ENCODE measurements around the gene SHC1. TPM values are rescaled to one million over a fixed set of nuclear protein-coding genes. Genes with fewer than 3 reads are reported as not detected.

Gene SHC1
- total and polyA plus RNA-seq, 3 experiments from 2014 or later, result 32.7 to 40.8 (median 37.4) TPM

DNA sequence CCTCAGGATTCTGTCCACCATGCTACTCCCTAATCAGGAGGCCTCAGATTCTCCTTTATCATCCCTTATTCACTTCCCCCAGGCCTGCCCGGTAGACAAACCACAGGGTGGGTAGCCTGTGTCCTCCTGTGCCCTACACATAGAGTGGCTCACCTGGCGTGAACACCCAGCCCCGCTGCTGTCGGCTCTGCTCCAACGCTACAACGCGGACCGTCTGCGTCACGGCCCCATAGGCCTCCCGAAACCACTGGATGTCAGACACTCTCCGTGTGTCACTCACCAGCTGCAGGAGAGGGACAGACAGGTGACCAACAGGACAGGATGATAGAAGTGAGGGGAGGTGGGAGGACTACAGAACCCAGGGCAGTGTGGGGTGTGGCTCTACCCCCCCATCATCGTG is 44.3 kb downstream of the SHC1 start:
- ChIA-PET CTCF (interaction anchor here (1.4 kb wide), 2 partner anchors 10 to 92 kb away, joined by 3 to 5 read pairs; partner anchors contain the start of gene PMVK), POLR2A (no interaction called here)
- Histone ChIP-seq H3K27me3 (ENCODE audit: insufficient read depth, low read length, poor library complexity, severe bottlenecking) (no peaks in the 10 kb centered on the region), H3K9me3 (ENCODE audit: low read length) (no peaks in the 10 kb centered on the region), H3K36me3 (ENCODE audit: insufficient read depth, low read length) (peaks cover 6% of the 10 kb centered on the region), H3K4me3 (ENCODE audit: low read length) (no peak overlapping the region), H3K4me1 (ENCODE audit: insufficient read depth, low read length) (no peaks in the 10 kb centered on the region), H3K27ac (ENCODE audit: low read depth, low read length) (no peak overlapping the region)
- peak overlapping the region in 4 of 8 donors; percentile 67 to 90 (median 86) for H3K27ac Mint-ChIP-seq
- H3K4me3 Mint-ChIP-seq, result no peak overlapping the region
- H3K36me3 Mint-ChIP-seq, result peaks cover 0 to 72% (median 17%) of the 10 kb centered on the region in 3 donors
- no peaks in the 10 kb centered on the region for H3K9me3 Mint-ChIP-seq
- no peaks in the 10 kb centered on the region for H3K27me3 Mint-ChIP-seq
- H3K4me1 Mint-ChIP-seq, result peaks cover 0 to 14% (median 5%) of the 10 kb centered on the region in 3 donors
- DNase-seq, result no peak

DNA sequence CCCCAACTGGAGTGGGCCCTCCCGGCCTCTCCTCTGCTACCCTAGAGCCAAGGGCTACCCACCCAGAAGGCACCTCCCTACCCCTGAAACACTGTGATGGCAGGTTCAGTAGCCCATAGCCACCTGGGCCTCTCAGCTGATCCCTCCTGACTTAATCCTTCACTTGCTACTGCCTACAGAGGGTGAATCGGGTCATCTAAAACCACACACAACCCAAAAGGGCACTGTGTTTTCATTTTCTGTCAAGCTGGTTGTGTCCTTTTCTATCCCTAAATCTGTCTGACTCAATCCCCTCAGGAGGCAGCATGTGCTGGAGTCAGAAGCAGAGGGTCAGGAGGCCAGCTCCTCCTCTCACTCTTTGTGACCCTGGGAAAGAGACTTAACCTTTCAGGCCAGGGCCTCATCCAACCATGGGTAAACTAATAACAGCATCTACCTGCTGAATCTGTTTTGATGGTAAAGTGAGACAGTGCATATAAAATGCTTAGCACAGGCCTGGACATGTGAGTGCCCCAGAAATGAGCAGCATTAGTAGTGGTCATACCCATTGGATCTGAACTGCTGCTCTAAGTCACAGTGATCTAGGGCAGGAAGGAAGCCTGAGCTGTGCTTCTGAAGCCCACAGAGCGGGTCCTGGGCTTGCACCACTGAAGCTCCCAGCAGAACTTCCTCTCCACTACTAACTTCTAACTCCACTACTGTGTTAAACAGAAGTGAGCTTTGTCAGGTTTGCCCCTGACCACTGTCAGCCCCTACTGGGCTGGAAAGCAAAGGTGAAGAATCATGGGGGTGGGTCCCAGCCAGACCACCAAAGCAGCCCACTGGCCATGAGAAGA is 45.0 kb downstream of the SHC1 start:
- peaks cover 0 to 14% (median 5%) of the 10 kb centered on the region in 3 donors for H3K4me1 Mint-ChIP-seq
- Histone ChIP-seq H3K36me3 (ENCODE audit: insufficient read depth, low read length) (peaks cover 6% of the 10 kb centered on the region), H3K4me3 (ENCODE audit: low read length) (no peak overlapping the region), H3K4me1 (ENCODE audit: insufficient read depth, low read length) (no peaks in the 10 kb centered on the region), H3K9me3 (ENCODE audit: low read length) (no peaks in the 10 kb centered on the region), H3K27me3 (ENCODE audit: insufficient read depth, low read length, poor library complexity, severe bottlenecking) (no peaks in the 10 kb centered on the region), H3K27ac (ENCODE audit: low read depth, low read length) (no peak overlapping the region)
- H3K4me3 Mint-ChIP-seq, result no peak overlapping the region
- peaks cover 0 to 70% (median 17%) of the 10 kb centered on the region in 3 donors for H3K36me3 Mint-ChIP-seq
- H3K9me3 Mint-ChIP-seq, result no peaks in the 10 kb centered on the region
- DNase-seq, result no peak
- CTCF ChIA-PET, result interaction anchor here (1.4 kb wide), 2 partner anchors 10 to 92 kb away, joined by 3 to 5 read pairs; partner anchors contain the start of gene PMVK
- H3K27ac Mint-ChIP-seq, result peak overlapping the region in 7 of 8 donors; percentile 17 to 90 (median 82)
- H3K27me3 Mint-ChIP-seq, result no peaks in the 10 kb centered on the region
- POLR2A ChIA-PET, result interaction anchor here (0.7 kb wide), 1 partner anchor 13 kb away, joined by 3 read pairs; no protein-coding TSS in a partner anchor

DNA sequence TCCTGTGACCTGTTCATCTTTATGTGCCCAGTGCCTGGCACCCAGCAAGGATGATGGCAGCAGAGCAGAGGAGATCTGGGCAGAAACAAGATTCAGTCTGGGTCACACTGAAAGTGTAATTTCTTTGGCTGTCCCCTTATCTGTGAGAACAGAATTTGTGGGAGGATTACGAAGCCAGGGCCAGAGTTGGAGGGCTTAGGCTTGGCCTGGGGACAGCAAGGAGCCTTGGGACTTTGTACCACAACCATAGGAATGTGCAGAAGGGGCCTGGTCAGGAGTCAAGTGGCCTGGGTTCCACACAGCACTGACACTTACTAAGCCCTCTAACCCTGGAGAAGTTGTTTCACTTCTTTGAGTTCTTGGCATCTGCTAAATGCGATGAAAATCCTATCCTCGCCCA is 46.9 kb downstream of the SHC1 start:
- no peak overlapping the region for H3K4me3 Mint-ChIP-seq
- no peak for DNase-seq
- Histone ChIP-seq H3K4me3 (ENCODE audit: low read length) (no peak overlapping the region), H3K9me3 (ENCODE audit: low read length) (no peaks in the 10 kb centered on the region), H3K27me3 (ENCODE audit: insufficient read depth, low read length, poor library complexity, severe bottlenecking) (no peaks in the 10 kb centered on the region), H3K27ac (ENCODE audit: low read depth, low read length) (no peak overlapping the region), H3K4me1 (ENCODE audit: insufficient read depth, low read length) (no peaks in the 10 kb centered on the region), H3K36me3 (ENCODE audit: insufficient read depth, low read length) (peaks cover 6% of the 10 kb centered on the region)
- peaks cover 0 to 58% (median 17%) of the 10 kb centered on the region in 3 donors for H3K36me3 Mint-ChIP-seq
- no peaks in the 10 kb centered on the region for H3K27me3 Mint-ChIP-seq
- POLR2A ChIA-PET, result no interaction called here
- peaks cover 0 to 14% (median 5%) of the 10 kb centered on the region in 3 donors for H3K4me1 Mint-ChIP-seq
- CTCF ChIA-PET, result interaction anchor here (0.9 kb wide), 1 partner anchor 120 kb away, joined by 3 read pairs; no protein-coding TSS in a partner anchor
- H3K27ac Mint-ChIP-seq, result peak overlapping the region in 2 of 8 donors; percentile 49 to 75
- no peaks in the 10 kb centered on the region for H3K9me3 Mint-ChIP-seq

DNA sequence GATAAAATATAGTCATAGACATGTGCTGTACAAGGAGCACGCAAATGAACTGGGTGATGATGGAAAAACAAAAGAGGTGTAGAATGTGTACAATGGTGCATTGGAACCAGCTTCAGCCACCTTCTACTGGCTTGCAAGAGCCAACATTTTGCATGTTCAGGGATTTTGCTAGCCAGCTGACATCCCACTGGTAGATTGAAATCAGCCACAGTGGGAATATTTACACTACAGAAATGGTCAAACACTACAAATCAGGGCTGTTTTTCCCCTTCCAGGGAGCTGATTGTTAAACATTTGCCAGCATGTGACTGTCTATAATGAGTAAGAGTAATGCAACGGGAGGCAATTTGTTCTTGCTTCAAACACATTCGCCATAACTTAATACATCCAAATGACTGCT is 57.3 kb downstream of the SHC1 start:
- POLR2A ChIA-PET, result no interaction called here

DNA sequence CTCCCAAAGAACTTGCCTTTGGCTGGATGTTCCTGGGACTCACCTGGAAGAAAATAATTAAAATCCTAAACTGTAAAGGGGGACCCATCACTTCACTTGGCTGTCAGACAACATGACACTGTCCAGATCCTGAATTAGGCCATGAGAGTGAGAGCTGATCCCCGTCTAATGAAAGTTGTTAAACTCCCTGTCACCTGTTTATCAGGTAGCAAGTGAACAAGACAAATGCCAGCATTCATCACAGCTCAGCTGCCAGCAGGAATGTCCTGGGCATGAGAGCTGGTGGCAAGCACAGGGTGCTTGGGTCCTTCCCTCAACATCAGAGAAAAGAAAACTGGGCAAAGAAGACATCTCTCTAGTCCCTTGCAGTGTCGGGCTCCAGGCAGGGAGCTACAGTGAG is 57.8 kb downstream of the SHC1 start:
- H3K4me3 Mint-ChIP-seq, result no peak overlapping the region
- H3K27me3 Mint-ChIP-seq, result no peaks in the 10 kb centered on the region
- no peak overlapping the region for H3K27ac Mint-ChIP-seq
- POLR2A ChIA-PET, result interaction anchor here (0.5 kb wide), 1 partner anchor 13 kb away, joined by 3 read pairs; no protein-coding TSS in a partner anchor
- CTCF ChIA-PET, result no interaction called here
- H3K27me3 ChIP-seq (ENCODE audit: insufficient read depth, low read length, poor library complexity, severe bottlenecking), result no peaks in the 10 kb centered on the region
- H3K4me3 ChIP-seq (ENCODE audit: low read length), result no peak overlapping the region
- no peaks in the 10 kb centered on the region for H3K4me1 Mint-ChIP-seq
- no peak overlapping the region for H3K27ac ChIP-seq (ENCODE audit: low read depth, low read length)
- H3K9me3 ChIP-seq (ENCODE audit: low read length), result no peaks in the 10 kb centered on the region
- H3K4me1 ChIP-seq (ENCODE audit: insufficient read depth, low read length), result no peaks in the 10 kb centered on the region
- peaks cover 4 to 7% (median 4%) of the 10 kb centered on the region in 3 donors for H3K36me3 Mint-ChIP-seq
- H3K9me3 Mint-ChIP-seq, result no peaks in the 10 kb centered on the region
- H3K36me3 ChIP-seq (ENCODE audit: insufficient read depth, low read length), result no peaks in the 10 kb centered on the region
- no peak for DNase-seq

More for the DNA sequence above, 57.3 kb downstream of the SHC1 start:
- CTCF ChIA-PET, result no interaction called here
- DNase-seq, result no peak
- Histone ChIP-seq H3K4me3 (ENCODE audit: low read length) (no peak overlapping the region), H3K27me3 (ENCODE audit: insufficient read depth, low read length, poor library complexity, severe bottlenecking) (no peaks in the 10 kb centered on the region), H3K9me3 (ENCODE audit: low read length) (no peaks in the 10 kb centered on the region), H3K4me1 (ENCODE audit: insufficient read depth, low read length) (no peaks in the 10 kb centered on the region), H3K27ac (ENCODE audit: low read depth, low read length) (no peak overlapping the region), H3K36me3 (ENCODE audit: insufficient read depth, low read length) (no peaks in the 10 kb centered on the region)
- Mint-ChIP-seq H3K27me3 (no peaks in the 10 kb centered on the region), H3K4me1 (no peaks in the 10 kb centered on the region), H3K9me3 (no peaks in the 10 kb centered on the region), H3K36me3 (peaks cover 4 to 7% (median 4%) of the 10 kb centered on the region in 3 donors), H3K27ac (no peak overlapping the region), H3K4me3 (no peak overlapping the region)

Other genes with a start within 250 kb of the SHC1 start
- gene KCNN3, start 100.5 kb downstream of the SHC1 start, total RNA-seq, result under 1 TPM; 0.18 to 0.22 TPM
- gene KCNN3, start 100.5 kb downstream of the SHC1 start, polyA plus RNA-seq, result not detected
- 10 to 100 TPM; 44.7 to 45.2 TPM for gene PMVK, start 34.0 kb downstream of the SHC1 start, total RNA-seq
- 55.5 TPM for gene PMVK, start 34.0 kb downstream of the SHC1 start, polyA plus RNA-seq
- 10 to 100 TPM; 35.9 to 36.1 TPM for gene PBXIP1, start 14.6 kb downstream of the SHC1 start, total RNA-seq
- 295 TPM for gene PBXIP1, start 14.6 kb downstream of the SHC1 start, polyA plus RNA-seq
- gene PYGO2, start 9.0 kb downstream of the SHC1 start, total RNA-seq, result 10 to 100 TPM; 34.2 to 35.3 TPM
- 42.6 TPM for gene PYGO2, start 9.0 kb downstream of the SHC1 start, polyA plus RNA-seq
- gene CKS1B, start 3.9 kb upstream of the SHC1 start, total RNA-seq, result 100 to 1,000 TPM; 125 to 126 TPM
- 46.8 TPM for gene CKS1B, start 3.9 kb upstream of the SHC1 start, polyA plus RNA-seq
- gene FLAD1, start 12.6 kb upstream of the SHC1 start, total RNA-seq, result 10 to 100 TPM; 73.7 to 76.3 TPM
- gene FLAD1, start 12.6 kb upstream of the SHC1 start, polyA plus RNA-seq, result 51.2 TPM
- gene LENEP, start 22.8 kb upstream of the SHC1 start, total RNA-seq, result under 1 TPM; 0.62 to 0.72 TPM
- gene LENEP, start 22.8 kb upstream of the SHC1 start, polyA plus RNA-seq, result not detected
- 10 to 100 TPM; 33.2 to 34.7 TPM for gene ZBTB7B, start 32.1 kb upstream of the SHC1 start, total RNA-seq
- 3.3 TPM for gene ZBTB7B, start 32.1 kb upstream of the SHC1 start, polyA plus RNA-seq
- under 1 TPM; 0.09 to 0.16 TPM for gene DCST2, start 63.0 kb upstream of the SHC1 start, total RNA-seq
- gene DCST2, start 63.0 kb upstream of the SHC1 start, polyA plus RNA-seq, result not detected
- gene DCST1, start 63.1 kb upstream of the SHC1 start, total RNA-seq, result not detected
- not detected for gene DCST1, start 63.1 kb upstream of the SHC1 start, polyA plus RNA-seq
- gene ADAM15, start 80.6 kb upstream of the SHC1 start, total RNA-seq, result 10 to 100 TPM; 34.5 to 36.9 TPM
- gene ADAM15, start 80.6 kb upstream of the SHC1 start, polyA plus RNA-seq, result 15.3 TPM
- 1 to 10 TPM; 3.4 to 3.7 TPM for gene EFNA4, start 93.0 kb upstream of the SHC1 start, total RNA-seq
- 3.0 TPM for gene EFNA4, start 93.0 kb upstream of the SHC1 start, polyA plus RNA-seq
- gene EFNA3, start 108.1 kb upstream of the SHC1 start, total RNA-seq, result 1 to 10 TPM in 1 of 2 experiments, under 1 TPM in 1; 0.94 to 1.4 TPM
- 1.0 TPM for gene EFNA3, start 108.1 kb upstream of the SHC1 start, polyA plus RNA-seq
- gene EFNA1, start 157.1 kb upstream of the SHC1 start, total RNA-seq, result under 1 TPM; 0.16 to 0.31 TPM
- 1.3 TPM for gene EFNA1, start 157.1 kb upstream of the SHC1 start, polyA plus RNA-seq
- gene SLC50A1, start 165.1 kb upstream of the SHC1 start, total RNA-seq, result 10 to 100 TPM; 43.4 to 47.2 TPM
- gene SLC50A1, start 165.1 kb upstream of the SHC1 start, polyA plus RNA-seq, result 49.5 TPM
- gene DPM3, start 169.8 kb upstream of the SHC1 start, total RNA-seq, result 10 to 100 TPM; 38.9 to 40.9 TPM
- gene DPM3, start 169.8 kb upstream of the SHC1 start, polyA plus RNA-seq, result 120 TPM
- gene KRTCAP2, start 202.6 kb upstream of the SHC1 start, total RNA-seq, result 100 to 1,000 TPM; 181 to 207 TPM
- 576 TPM for gene KRTCAP2, start 202.6 kb upstream of the SHC1 start, polyA plus RNA-seq
- gene TRIM46, start 203.1 kb upstream of the SHC1 start, total RNA-seq, result 1 to 10 TPM; 6.4 to 7.3 TPM
- 0.99 TPM for gene TRIM46, start 203.1 kb upstream of the SHC1 start, polyA plus RNA-seq
- 1 to 10 TPM; 7.8 to 7.9 TPM for gene THBS3, start 237.2 kb upstream of the SHC1 start, total RNA-seq
- 2.9 TPM for gene THBS3, start 237.2 kb upstream of the SHC1 start, polyA plus RNA-seq
- 10 to 100 TPM; 67.6 to 73.2 TPM for gene MTX1, start 237.9 kb upstream of the SHC1 start, total RNA-seq
- gene MTX1, start 237.9 kb upstream of the SHC1 start, polyA plus RNA-seq, result 43.7 TPM